Head of caudate nucleus (tissue), 42 donors: ENCODE results near the gene IKBKG.
"Not testable (repeated sequence)": the region's sequence is repeated elsewhere in the genome, so short reads cannot be mapped to it uniquely, and the experiment has no call there.

Experiments
- DNase-seq, 42 donors: peaks; one replicate each; pipeline versions ENCODE4 v3.0.0 to v3.0.0-alpha.2; 2020 to 2021; ENCODE audit warnings: mixed read lengths in 7 of 42
- intact Hi-C: fragments of 100-400 bp; cut with DNase I; formaldehyde crosslinking; loops from one replicate; pipeline ENCODE4 v1.15.0; 2022

The IKBKG gene

DNA sequence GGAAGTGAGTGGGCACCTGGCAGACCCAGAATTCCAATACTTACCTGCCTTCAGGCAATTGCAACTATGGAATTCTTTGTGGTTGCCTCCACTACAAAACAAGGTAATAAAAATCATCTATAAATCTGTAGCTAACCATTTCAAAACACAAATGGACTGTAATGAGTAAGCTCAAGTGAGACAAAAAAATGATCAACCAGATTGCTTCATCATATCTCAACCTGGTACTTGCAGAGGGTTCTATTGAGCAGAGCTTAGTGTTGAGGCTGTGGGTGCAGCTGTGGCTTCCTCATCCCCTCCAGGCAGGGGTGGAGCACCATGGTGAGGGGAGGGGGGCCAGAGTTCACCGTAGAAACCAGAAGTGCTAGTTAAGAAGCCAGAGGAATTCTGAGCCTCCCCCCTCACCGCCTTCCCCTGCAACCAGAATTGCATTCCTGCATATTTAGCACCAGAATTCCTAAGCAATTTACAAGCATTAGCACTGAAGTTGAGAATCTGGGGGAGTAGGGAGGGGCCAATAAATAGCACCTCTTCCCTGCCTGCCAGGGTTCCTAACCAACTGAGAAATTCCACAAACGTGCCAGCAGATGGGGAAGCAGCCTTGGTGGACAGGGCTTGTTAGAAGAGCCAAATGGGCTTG is 49.0 kb downstream of the IKBKG start:
- intact Hi-C loops = no loop called here
- DNase-seq = peak in 1 of 42 donors; percentile 19

DNA sequence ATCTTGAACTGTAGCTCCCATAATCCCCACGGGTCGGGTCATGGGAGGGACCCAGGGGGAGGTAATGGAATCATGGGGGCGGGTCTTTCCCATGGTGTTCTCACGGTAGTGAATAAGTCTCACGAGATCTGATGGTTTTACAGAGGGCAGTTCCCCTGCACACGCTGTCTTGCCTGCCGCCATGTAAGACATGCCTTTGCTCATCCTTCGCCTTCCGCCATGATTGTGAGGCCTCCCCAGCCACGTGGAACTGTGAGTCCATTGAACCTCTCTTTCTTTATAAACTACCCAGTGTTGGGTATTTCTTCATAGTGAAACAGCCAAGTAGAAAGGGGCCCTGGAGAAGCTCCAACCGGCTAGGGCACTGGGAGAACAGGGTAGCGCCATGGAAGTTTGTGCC is 49.8 kb downstream of the IKBKG start:
- intact Hi-C loops = no loop called here
- DNase-seq = no peak

DNA sequence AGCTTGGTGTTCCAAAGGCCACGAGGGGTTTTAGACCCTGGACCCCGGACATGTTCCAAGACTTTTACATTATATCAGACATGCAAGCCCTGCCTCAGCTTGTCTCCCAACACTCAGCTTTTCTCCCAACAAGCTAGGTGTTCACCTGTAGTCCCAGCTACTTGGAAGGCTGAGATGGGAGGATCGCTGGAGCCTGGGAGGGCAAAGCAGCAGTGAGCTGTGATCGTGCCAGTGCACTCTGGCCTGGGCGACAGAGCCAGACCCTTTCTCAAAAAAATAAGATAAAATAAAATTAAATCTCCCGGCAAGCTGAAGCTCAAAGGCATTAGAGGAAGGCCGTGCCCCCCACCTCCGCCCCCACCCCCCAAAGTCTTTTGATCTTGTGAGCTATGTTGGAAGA is 51.2 kb downstream of the IKBKG start:
- no peak for DNase-seq
- intact Hi-C loops = no loop called here

DNA sequence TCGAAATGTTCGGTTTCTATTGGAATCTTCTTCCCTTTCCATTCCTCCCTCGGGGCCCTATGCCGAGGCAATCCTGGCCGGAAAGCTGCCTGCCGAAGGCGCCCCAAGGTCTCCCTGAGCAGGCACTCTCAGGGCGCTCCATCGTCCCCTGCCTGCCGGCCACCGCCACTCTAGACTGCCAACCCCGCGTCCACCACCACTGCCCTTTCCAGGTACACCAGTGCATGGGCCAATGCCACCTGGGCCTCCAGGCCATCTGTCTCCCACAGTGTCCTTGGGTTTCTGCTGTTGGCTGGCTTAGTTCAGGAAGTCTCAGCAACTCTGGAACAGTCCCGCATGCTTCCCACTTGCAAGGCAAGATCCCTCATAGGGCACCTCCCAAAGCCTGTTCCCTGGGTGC is 52.1 kb downstream of the IKBKG start:
- intact Hi-C loops = no loop called here
- DNase-seq = no peak

DNA sequence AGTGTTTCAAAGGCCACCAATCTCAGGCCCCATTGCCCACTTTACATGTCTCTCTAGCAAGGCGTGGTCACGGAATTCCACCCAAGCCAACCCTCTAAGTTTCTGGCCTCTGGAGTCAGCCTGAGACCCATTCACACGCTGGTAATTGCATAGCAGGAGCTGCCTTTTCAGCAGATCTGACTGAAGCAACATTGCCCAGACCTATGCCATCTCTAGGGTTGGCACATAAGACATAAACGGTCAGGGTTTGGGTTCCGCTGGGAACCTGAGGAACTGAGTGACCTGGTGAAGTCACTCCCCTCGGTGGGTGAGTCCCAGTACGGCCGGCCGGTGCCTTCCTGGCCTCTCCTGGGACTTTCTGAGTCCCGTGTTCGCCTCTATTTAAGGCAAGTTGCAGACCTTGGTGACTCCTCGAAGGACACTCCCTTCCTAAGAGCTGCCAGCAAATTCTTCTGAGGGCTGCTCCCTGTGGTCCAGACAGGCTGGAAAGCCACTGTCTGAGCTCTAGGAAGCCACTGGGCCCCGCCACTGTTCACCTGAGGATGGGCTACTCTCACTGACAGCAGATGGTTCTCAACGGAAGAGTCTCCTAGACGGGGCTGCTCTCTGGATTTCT is 53.4 kb downstream of the IKBKG start:
- intact Hi-C loops = no loop called here
- no peak for DNase-seq

DNA sequence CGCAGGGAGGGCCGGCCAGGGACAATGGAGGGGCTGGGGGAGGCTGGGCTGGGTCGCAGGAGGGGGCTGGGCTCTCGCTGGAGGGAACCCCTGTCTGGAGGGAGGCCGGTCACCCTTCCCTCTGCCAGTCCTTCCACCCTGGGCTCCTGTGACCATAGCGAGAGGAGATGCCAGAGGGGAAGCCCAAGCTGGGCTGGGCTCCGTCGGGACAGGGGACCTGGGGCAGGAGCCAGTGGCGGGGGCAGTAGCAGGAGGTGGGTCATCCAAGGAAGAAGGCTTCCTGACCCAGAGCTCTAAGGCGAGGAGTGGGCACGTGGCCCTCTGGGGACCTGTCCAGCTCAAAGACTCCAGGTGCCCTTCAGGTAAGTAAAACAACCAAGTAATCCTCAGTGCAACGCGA is 54.8 kb downstream of the IKBKG start:
- intact Hi-C loops = no loop called here
- no peak for DNase-seq

DNA sequence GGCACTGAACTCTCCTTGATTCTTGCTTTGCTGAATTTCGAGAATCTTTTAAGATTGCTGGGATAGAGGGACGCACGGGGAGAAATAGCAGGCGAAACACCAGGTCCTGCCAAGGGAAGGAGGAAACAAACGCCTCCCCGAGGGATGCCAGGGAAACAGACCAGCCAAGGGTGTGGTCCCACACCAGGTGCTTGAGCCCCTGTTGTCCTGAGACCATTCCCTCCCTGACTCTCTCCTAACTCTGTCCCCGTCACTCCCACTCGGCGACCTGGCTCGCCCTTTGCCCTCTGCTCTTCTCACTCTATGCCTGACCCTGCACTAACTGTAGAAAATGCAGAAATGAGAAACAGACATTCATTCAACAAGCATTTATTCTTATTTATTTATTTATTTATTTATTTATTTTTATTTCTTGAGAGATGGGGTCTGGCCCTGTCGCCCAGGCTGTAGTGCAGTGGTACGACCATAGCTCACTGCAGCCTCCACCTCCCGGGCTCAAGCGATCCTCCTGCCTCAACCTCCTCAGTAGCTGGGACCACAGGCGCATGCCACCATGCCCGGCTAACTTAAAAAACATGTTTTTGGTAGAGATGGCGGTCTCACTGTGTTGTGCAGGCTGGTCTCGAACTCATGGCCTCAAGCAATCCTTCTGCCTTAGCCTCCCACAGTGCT is 55.5 kb downstream of the IKBKG start:
- intact Hi-C loops = no loop called here

DNA sequence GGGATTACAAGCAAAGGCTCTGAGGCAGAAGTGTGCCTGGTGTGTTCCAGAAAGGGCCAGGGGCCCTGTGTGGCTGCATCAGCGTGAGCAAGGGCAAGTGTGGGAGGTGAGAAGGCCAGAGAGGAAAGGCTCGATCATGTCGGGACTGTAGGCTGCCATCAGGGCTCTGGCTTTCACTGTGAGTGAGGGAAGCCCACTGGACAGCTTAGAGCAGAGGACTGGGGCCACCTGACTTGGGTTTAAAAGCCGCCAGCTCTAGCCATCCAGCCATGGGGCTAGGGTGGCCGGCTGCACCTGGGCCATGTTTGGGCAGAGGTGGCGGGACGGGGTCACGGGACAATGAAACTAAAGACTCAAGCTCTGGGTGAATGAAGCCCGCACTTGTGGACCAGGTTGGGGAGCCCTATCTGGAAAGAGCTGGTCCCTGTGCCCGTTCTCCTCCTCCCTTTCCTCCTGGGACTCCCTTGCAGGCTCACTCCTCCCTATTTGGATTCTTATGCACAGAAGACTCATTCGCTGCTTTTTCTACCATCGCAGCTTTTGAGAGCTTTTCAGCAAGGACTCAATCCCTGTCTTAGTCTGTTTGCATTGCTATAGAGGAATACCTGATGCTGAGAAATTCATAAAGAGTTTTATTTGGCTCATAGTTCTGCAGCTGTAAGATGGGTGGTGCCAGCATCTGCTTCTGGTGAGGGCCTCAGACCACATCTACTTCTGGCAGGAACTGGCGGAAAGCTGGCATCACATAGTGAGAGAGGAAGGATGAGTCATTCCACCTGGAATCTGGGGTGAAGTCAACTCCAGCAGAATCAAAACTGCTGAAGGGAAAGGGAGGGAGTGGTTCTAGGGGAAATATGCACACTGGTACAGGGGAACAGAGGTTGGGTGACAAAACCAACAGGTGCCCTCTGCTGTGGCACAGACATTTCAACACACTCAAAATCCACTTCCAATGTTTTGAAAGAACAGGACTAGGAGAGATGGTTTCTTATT is 56.3 kb downstream of the IKBKG start:
- intact Hi-C loops = no loop called here
- peak in 11 of 42 donors; percentile 1 to 55 (median 15) for DNase-seq

More for the DNA sequence above, 55.5 kb downstream of the IKBKG start:
- no peak for DNase-seq

DNA sequence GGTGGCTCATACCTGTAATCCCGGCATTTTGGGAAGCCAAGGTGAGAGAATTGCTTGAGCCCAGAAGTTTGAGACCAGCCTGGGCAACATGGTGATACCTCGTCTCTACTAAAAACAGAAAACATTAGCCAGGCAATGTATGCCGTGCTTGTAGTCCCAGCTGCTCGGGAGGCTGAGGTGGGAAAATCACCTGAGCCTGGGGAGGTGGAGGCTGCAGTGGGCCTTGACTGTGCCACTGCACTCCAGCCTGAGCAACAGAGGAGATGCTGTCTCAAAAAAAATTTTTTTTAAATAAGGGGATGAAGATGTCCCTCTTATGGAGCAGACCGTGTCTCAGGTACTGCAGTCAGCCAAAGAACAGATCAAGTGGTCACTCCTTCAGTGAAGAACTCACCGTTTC is 58.1 kb downstream of the IKBKG start:
- DNase-seq = no peak
- intact Hi-C loops = no loop called here

DNA sequence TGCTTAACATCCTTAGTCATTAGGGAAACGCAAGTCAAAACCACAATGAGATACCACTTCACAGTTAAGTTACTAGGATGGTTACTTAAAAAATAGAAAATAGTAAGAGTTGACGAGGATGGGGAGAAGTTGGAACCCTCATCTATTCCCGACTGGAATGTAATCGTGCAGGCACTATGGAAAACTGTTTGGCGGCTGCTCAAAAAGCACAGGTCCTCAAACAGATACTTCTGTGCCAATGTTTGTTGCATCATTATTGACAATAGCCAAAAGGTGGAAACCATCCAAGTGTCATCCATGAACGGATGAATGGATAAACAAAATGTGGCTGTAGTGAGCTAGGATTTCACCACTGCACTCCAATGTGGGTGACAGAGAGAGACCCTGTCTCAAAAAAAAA is 60.0 kb downstream of the IKBKG start:
- intact Hi-C loops = no loop called here
- no peak for DNase-seq

DNA sequence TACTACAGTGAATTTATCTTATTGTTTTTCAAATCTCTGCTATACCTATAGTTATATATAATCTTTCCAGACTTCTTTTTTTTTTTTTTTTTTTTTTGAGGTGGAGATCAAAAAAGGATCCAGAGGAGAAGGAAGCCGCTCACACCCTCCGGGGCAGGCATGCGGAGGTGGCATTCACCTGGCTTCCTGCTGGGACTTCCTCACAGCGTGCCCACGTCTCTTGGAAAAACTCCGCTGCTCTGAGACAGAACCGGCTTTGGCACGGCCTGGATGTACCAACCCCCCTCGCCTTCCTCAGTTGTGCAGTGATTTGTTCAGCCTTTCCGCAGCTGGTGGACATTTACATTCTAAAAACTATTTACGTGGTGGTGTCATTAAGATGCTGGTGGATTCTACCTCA is 60.6 kb downstream of the IKBKG start:
- DNase-seq, intact Hi-C loops: not testable (repeated sequence)

DNA sequence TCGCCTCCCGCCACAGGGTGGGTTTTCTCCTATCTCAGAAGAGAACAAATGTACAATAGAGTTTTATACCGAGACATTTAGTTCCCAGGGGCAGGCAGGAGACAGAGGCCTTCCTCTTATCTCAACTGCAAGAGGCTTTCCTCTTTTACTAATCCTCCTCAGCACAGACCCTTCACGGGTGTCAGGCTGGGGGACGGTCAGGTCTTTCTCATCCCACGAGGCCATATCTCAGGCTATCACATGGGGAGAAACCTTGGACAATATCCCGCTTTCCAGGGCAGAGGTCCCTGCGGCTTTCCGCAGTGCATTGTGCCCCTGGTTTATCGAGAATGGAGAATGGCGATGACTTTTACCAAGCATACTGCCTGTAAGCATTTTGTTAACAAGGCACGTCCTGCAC is 61.4 kb downstream of the IKBKG start:
- DNase-seq, intact Hi-C loops: not testable (repeated sequence)

DNA sequence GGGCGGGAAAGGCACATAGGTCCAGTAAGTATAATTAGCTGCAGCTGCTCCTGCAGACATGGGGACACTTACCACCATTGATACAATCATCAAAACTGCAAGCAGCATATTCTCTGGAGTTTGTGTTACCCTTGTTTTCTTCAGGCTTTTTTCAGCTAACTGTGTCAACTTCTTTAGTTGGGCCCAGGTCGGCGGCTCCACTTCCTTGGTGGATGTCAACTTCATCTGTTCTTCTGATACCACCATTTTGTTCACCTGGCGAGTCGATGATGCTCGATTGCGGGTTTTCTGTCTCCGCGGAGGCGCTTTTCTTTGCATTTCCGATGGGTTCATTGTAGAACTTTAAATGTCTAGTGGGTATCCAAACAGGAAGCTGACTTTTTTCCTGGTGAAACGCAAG is 63.7 kb downstream of the IKBKG start:
- DNase-seq, intact Hi-C loops: not testable (repeated sequence)

DNA sequence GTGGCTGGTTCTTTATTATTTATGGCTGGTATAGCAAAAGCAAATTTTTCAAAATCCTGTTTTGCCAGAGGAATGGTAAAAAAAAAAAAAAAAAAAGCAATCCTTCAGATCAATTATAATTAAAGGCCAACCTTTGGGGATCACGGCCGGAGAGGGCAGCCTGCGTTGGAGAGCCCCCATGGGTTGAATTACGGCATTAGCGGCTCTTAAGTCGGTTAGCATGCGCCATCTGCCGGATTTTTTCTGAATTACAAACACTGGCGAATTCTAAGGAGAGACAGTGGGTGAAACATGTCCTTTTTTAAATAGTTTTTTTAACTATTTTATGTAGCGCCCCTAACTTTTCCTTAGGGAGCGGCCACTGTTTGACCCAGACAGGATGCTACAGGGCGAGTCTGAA is 66.2 kb downstream of the IKBKG start:
- DNase-seq, intact Hi-C loops: not testable (repeated sequence)
